HepG2 (cell line): ENCODE results near the gene SPON1. TPM values are rescaled to one million over a fixed set of nuclear protein-coding genes. Genes with fewer than 3 reads are reported as not detected.

Experiments used
- ATAC-seq: fragments of 200-7000 bp; cut with Tn5 transposase; 3 replicates; pipeline ENCODE4 v1.9.1; 2020; ENCODE audit warnings: mild to moderate bottlenecking, moderate library complexity
- BruUV-seq: library from RNA; stranded (reverse); fragments of 400-500 nt; replicated peaks from 2 replicates; lab custom pipeline; 2021; lab: Mats Ljungman, UMichigan
- CTCF ChIA-PET: fragments of 300-600 bp; formaldehyde crosslinking; extraction: SDS; loops from one replicate; lab custom pipeline; 2021; ENCODE audit warnings: low total read pairs, inconsistent platforms, low intra/inter-chr PET ratio; lab: Yijun Ruan, JAX
- POLR2A ChIA-PET: fragments of 350-600 bp; sonication (Branson Sonifier 250); formaldehyde crosslinking; loops from one replicate; lab custom pipeline; 2020; ENCODE audit warnings: antibody characterized with exemption, inconsistent platforms; lab: Yijun Ruan, JAX
- DNase-seq: peaks from one replicate; pipeline ENCODE4 v3.0.0-alpha.2; 2015; ENCODE audit warnings: low spot score
- FAIRE-seq: peaks from 3 replicates; lab custom pipeline; 2011; peaks lifted over from hg19 to GRCh38; lab: Jason Lieb, UNC
- H2AFZ ChIP-seq: one replicate; pipeline ENCODE4 v1.6.1; 2011; ENCODE audit warnings: low read length, inconsistent platforms
- H3K27ac ChIP-seq: fragments of 300-600 bp; 3 replicates; pipeline ENCODE4 v1.8.0; 2011; ENCODE audit warnings: mixed run types, mild to moderate bottlenecking, mixed read lengths, low read length, inconsistent platforms; ENCODE audit not compliant: insufficient read depth; ENCODE audit errors: extremely low read length
- H3K27me3 ChIP-seq, 2 experiments: fragments of 200-600 bp in 1 of 2; 2 replicates in 1 of 2; 3 replicates in 1 of 2; pipeline versions ENCODE4 v1.6.0 to v1.8.0; 2011; ENCODE audit warnings: low read length in 2 of 2, mild to moderate bottlenecking in 2 of 2, moderate library complexity in 2 of 2, inconsistent platforms in 1 of 2; ENCODE audit not compliant: insufficient read depth in 2 of 2, control insufficient read depth in 1 of 2
- H3K36me3 ChIP-seq, 2 experiments: fragments of 200-600 bp in 1 of 2; replicated peaks in 1 of 2; 2 replicates in 1 of 2; 3 replicates in 1 of 2; pipeline versions ENCODE4 v1.5.1 to v1.8.0; 2011; ENCODE audit warnings: low read length in 2 of 2, inconsistent platforms in 1 of 2; ENCODE audit not compliant: insufficient read depth in 2 of 2, control insufficient read depth in 1 of 2
- H3K4me1 ChIP-seq: 2 replicates; pipeline ENCODE4 v1.5.1; 2012; ENCODE audit warnings: low read length, inconsistent platforms; ENCODE audit not compliant: insufficient read depth
- H3K4me2 ChIP-seq: 2 replicates; pipeline ENCODE4 v1.6.0; 2011; ENCODE audit warnings: low read depth, low read length, inconsistent platforms
- H3K4me3 ChIP-seq, 3 experiments: fragments of 200-600 bp in 1 of 3; sonication (generic), shearing (Covaris generic) in 1 of 3; replicated peaks in 1 of 3; 2 replicates each; pipeline ENCODE4 v1.5.1; 2011 to 2016; ENCODE audit warnings: low read length in 3 of 3, inconsistent platforms in 2 of 3, low read depth in 2 of 3, mild to moderate bottlenecking in 2 of 3, control low read depth in 1 of 3, mixed read lengths in 1 of 3; ENCODE audit not compliant: insufficient read depth in 1 of 3
- H3K79me2 ChIP-seq: one replicate; pipeline ENCODE4 v1.6.1; 2011; ENCODE audit warnings: low read length, inconsistent platforms; ENCODE audit not compliant: insufficient read depth
- H3K9ac ChIP-seq: 2 replicates; pipeline ENCODE4 v1.6.0; 2011; ENCODE audit warnings: mild to moderate bottlenecking, low read depth, low read length, inconsistent platforms; ENCODE audit not compliant: insufficient read depth
- H3K9me3 ChIP-seq: 2 replicates; pipeline ENCODE4 v1.5.1; 2012; ENCODE audit warnings: mild to moderate bottlenecking, low read length
- H4K20me1 ChIP-seq: 2 replicates; pipeline ENCODE4 v1.6.0; 2011; ENCODE audit warnings: inconsistent platforms, mild to moderate bottlenecking, low read length, moderate library complexity; ENCODE audit not compliant: insufficient read depth
- ZNF230 ChIP-seq: sonication (generic); formaldehyde crosslinking; IDR thresholded peaks from 2 replicates; pipeline ENCODE4 v1.4.0; 2020; ENCODE audit warnings: mild to moderate bottlenecking, missing genetic modification reagents
- ZNF30 ChIP-seq: sonication (generic); formaldehyde crosslinking; IDR thresholded peaks from 2 replicates; pipeline ENCODE4 v1.5.0; 2020; ENCODE audit warnings: mild to moderate bottlenecking, missing genetic modification reagents
- ZNF326 ChIP-seq: sonication (generic); formaldehyde crosslinking; IDR thresholded peaks from 2 replicates; pipeline ENCODE4 v1.4.0; 2020; ENCODE audit warnings: missing genetic modification reagents, borderline replicate concordance
- ZNF530 ChIP-seq: sonication (generic); formaldehyde crosslinking; IDR thresholded peaks from 2 replicates; pipeline ENCODE4 v1.5.0; 2020; ENCODE audit warnings: low read depth, mild to moderate bottlenecking, missing genetic modification reagents
- WGBS: methylation state at CpG from one replicate; pipeline ENCODE4 v1.1.6; 2017; ENCODE audit warnings: low lambda C conversion rate; 5-methylcytosine and 5-hydroxymethylcytosine counted together
- in situ Hi-C: cut with HindIII; loops from 2 replicates; pipeline ENCODE4 v1.10.0; 2017; ENCODE audit warnings: low pct_unique_long_range_greater_than_20kb; ENCODE audit not compliant: extremely low pct_ligation_motif_present
- intact Hi-C: fragments of 100-400 bp; cut with micrococcal nuclease; formaldehyde crosslinking; loops from one replicate; pipeline ENCODE4 v1.10.0; 2022; ENCODE audit not compliant: unreplicated experiment
- polyA plus RNA-seq, 8 experiments: library from polyadenylated mRNA; depleted of rRNA in 3 of 8; stranded (reverse) in 7 of 8; unstranded in 1 of 8; fragments of >200 nt; fragmentation: Illumina TruSeq in 4 of 8; extraction: Trizol in 4 of 8; gene quantifications; 2 replicates each; pipeline versions ENCODE4 v1.2.1 to v1.2.3, GENCODE V29; 2011 to 2016; ENCODE audit warnings: low read depth in 4 of 8, missing spikeins in 1 of 8, mixed read lengths in 1 of 8; ENCODE audit not compliant: insufficient read depth in 1 of 8
- total RNA-seq, 5 experiments: library from RNA; depleted of rRNA; stranded (reverse); fragments of >200 nt; fragmentation: Illumina TruSeq; extraction: Trizol; gene quantifications; 2 replicates each; pipeline ENCODE4 v1.2.3, GENCODE V29; 2016; ENCODE audit warnings: low read depth in 1 of 5
- TF ChIP-seq, protein P1 (sequence below): sonication (generic); formaldehyde crosslinking; IDR thresholded peaks from 2 replicates; pipeline ENCODE4 v1.5.0; 2020; ENCODE audit warnings: mild to moderate bottlenecking, missing genetic modification reagents
- TF ChIP-seq, protein P2 (sequence below): IDR thresholded peaks from 2 replicates; pipeline ENCODE4 v1.6.1; 2012; ENCODE audit warnings: inconsistent platforms
- TF ChIP-seq, protein P3 (sequence below), 2 experiments: IDR thresholded peaks; 2 replicates each; pipeline ENCODE4 v1.6.1; 2011 to 2012; ENCODE audit warnings: low read length in 2 of 2, borderline replicate concordance in 1 of 2, low read depth in 1 of 2, mild to moderate bottlenecking in 1 of 2, moderate library complexity in 1 of 2
- TF ChIP-seq, protein P4 (sequence below): sonication (generic); formaldehyde crosslinking; IDR thresholded peaks from 2 replicates; pipeline ENCODE4 v1.5.1; 2020; ENCODE audit warnings: missing genetic modification reagents, mild to moderate bottlenecking, borderline replicate concordance
- TF ChIP-seq, protein P5 (sequence below): IDR thresholded peaks from 2 replicates; pipeline ENCODE4 v1.6.1; 2012; ENCODE audit warnings: low read depth, low read length, improper control_type of control experiment

Gene SPON1
- total and polyA plus RNA-seq, 2 of the 13 experiments (the other 11 are each of a cell fraction or from before 2014, with no cell fraction given): not detected

DNA sequence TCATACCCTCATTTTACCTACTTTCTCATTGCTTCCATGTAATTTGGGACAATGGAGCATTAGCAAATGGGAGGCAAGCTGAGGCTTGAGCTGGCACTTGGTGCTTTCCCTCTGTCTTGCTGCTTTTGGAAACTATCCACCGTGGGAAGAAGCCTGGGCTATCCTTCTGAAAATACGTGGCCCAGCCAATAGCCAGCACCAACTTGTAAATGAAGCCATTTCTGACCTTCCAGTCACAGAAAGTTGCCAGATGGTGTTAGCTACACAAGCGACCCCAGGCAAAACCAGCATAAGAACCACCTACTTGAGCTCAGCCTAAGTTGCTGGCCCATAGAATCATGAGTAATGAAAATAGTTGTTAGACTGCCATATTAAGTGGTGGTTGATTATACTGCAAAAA, 18.5 kb upstream of the SPON1 start:
- 0% methylated on average over 3 of the region's 3 CpGs for WGBS
- no peak overlapping the region for H2AFZ ChIP-seq
- BruUV-seq: no TSS peak
- H3K4me3 ChIP-seq: no peak overlapping the region
- in situ Hi-C loops (no loop called here), intact Hi-C loops (no loop called here)
- no peak overlapping the region for H3K9ac ChIP-seq
- H4K20me1 ChIP-seq: no peaks in the 10 kb centered on the region
- no peaks in the 10 kb centered on the region for H3K79me2 ChIP-seq
- H3K27me3 ChIP-seq: no peaks in the 10 kb centered on the region
- ATAC-seq (no peak), DNase-seq (no peak), FAIRE-seq (no peak)
- H3K4me1 ChIP-seq: no peaks in the 10 kb centered on the region
- H3K9me3 ChIP-seq: no peaks in the 10 kb centered on the region
- no peaks in the 10 kb centered on the region for H3K36me3 ChIP-seq
- POLR2A ChIA-PET: no interaction called here
- CTCF ChIA-PET: no interaction called here
- TF ChIP-seq, protein P1, sequence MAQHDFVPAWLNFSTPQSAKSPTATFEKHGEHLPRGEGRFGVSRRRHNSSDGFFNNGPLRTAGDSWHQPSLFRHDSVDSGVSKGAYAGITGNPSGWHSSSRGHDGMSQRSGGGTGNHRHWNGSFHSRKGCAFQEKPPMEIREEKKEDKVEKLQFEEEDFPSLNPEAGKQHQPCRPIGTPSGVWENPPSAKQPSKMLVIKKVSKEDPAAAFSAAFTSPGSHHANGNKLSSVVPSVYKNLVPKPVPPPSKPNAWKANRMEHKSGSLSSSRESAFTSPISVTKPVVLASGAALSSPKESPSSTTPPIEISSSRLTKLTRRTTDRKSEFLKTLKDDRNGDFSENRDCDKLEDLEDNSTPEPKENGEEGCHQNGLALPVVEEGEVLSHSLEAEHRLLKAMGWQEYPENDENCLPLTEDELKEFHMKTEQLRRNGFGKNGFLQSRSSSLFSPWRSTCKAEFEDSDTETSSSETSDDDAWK (CRISPR knock-in tag): no peak
- TF ChIP-seq, protein P2, sequence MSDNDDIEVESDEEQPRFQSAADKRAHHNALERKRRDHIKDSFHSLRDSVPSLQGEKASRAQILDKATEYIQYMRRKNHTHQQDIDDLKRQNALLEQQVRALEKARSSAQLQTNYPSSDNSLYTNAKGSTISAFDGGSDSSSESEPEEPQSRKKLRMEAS: no peak
- TF ChIP-seq ZNF326 (CRISPR knock-in tag): no peak
- TF ChIP-seq, protein P3, sequence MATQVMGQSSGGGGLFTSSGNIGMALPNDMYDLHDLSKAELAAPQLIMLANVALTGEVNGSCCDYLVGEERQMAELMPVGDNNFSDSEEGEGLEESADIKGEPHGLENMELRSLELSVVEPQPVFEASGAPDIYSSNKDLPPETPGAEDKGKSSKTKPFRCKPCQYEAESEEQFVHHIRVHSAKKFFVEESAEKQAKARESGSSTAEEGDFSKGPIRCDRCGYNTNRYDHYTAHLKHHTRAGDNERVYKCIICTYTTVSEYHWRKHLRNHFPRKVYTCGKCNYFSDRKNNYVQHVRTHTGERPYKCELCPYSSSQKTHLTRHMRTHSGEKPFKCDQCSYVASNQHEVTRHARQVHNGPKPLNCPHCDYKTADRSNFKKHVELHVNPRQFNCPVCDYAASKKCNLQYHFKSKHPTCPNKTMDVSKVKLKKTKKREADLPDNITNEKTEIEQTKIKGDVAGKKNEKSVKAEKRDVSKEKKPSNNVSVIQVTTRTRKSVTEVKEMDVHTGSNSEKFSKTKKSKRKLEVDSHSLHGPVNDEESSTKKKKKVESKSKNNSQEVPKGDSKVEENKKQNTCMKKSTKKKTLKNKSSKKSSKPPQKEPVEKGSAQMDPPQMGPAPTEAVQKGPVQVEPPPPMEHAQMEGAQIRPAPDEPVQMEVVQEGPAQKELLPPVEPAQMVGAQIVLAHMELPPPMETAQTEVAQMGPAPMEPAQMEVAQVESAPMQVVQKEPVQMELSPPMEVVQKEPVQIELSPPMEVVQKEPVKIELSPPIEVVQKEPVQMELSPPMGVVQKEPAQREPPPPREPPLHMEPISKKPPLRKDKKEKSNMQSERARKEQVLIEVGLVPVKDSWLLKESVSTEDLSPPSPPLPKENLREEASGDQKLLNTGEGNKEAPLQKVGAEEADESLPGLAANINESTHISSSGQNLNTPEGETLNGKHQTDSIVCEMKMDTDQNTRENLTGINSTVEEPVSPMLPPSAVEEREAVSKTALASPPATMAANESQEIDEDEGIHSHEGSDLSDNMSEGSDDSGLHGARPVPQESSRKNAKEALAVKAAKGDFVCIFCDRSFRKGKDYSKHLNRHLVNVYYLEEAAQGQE (IDR thresholded peaks at IDR 0.05; ENCODE audit: borderline replicate concordance in 1 of 2, low read depth in 1 of 2, low read length in 2 of 2): no peak
- no peak for TF ChIP-seq ZNF230 (CRISPR knock-in tag)
- TF ChIP-seq ZNF530: no peak
- TF ChIP-seq, protein P4, sequence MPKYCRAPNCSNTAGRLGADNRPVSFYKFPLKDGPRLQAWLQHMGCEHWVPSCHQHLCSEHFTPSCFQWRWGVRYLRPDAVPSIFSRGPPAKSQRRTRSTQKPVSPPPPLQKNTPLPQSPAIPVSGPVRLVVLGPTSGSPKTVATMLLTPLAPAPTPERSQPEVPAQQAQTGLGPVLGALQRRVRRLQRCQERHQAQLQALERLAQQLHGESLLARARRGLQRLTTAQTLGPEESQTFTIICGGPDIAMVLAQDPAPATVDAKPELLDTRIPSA (CRISPR knock-in tag): no peak
- TF ChIP-seq, protein P5, sequence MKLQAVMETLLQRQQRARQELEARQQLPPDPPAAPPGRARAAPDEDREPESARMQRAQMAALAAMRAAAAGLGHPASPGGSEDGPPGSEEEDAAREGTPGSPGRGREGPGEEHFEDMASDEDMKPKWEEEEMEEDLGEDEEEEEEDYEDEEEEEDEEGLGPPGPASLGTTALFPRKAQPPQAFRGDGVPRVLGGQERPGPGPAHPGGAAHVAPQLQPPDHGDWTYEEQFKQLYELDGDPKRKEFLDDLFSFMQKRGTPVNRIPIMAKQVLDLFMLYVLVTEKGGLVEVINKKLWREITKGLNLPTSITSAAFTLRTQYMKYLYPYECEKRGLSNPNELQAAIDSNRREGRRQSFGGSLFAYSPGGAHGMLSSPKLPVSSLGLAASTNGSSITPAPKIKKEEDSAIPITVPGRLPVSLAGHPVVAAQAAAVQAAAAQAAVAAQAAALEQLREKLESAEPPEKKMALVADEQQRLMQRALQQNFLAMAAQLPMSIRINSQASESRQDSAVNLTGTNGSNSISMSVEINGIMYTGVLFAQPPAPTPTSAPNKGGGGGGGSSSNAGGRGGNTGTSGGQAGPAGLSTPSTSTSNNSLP: no peak
- no peak for TF ChIP-seq ZNF30
- H3K4me2 ChIP-seq: no peak overlapping the region
- H3K27ac ChIP-seq: no peak overlapping the region
